ENCODE measurements around the gene OTOS.

OTOS gene

DNA sequence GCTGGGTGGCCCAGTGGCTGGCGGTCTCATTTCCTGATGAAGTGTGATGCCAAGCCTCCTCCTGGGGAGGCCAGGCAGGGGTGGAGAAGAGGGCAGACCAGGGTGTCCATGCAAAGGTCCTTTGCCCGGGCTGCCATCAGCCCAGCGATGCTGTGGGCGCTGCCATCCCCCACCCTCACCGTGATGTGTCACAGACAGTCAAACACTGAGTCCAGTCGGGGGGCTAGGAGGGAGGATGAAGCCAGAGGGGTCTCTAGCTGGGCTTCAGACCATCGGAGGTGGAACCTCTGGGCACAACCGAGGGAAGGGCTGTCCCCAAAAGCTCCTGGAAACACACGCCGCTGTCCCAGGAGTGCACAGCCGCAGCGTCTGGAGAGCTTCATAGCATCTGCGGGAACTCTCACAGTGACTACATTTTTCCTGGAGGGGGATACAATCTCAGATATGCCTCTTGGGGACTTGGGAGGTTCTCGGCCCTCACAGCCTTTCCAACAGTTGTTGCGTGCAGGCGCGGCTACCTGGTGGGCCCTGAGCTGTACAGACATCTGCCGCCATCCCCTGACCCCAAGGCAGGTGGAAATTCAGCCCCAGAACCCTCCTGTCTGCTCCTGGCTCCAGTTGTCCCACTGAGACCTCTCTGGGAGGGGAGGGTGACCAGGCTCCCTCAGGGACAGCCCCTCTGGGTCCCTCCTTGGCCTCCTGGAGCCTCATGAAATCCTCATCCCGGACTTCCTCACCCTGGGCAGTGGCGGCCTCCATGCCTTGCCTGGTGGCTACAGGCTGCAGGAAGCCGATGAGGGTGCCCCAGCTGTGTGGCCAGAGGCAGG, 26.5 kb upstream of the OTOS start:
- no peak for DNase-seq

DNA sequence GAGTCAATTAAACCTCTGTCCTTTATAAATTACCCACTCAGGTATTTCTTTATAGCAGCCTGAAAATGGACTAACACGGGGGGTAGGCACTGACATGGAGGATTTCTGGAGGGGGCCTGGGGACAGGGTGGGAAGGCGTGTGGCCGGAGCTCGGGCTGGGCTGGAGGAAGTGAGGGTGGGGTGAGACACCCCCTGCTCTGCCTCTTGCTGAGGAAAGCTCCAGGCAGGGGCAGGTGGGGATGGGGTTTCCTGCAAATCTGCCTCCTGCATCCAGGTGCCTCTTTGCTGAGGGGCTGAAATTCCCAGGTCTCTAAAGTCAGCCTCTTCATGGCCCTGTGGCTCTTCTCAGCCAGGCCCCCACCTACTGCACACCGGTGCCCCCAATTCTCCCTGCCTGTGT, 25.7 kb upstream of the OTOS start:
- DNase-seq, result no peak

DNA sequence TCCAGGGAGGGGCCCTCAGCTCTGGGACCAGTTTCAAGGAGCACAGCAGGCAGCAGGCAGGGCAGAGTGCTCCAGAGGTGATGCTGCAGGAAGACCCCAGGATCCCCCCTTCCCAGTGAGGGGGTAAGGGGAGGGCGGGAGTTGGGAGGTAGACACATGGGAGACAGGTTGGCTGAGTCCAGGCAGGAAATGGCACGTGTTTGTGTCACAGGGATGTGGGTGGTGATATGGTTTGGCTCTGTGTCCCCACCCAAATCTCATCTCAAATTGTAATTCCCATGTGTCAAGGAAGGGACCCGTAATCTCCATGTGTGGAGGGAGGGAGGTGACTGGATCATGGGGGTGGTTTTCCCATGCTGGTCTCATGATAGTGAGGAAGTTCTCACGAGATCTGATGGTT, 25.2 kb upstream of the OTOS start:
- no peak for DNase-seq

DNA sequence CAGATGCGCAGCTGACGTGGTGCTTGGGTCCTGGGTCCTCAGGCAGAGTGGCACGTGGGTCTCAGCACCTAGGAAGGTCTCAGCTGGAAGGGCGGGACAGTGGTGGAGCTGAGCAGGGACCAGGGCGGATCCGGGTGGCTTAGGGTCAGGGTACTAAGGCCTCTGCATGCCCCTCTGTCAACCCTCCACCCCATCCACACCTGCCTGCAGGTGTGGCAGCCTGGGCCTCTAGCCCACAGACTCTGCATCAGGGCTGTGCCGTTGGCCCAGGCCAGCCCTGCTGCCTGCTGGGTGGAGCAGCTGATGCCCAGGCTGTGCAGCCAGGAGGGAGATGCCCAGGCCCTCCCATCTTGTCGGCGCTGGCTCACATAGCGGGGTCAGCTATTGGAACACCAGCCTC, 24.6 kb upstream of the OTOS start:
- DNase-seq, result no peak

DNA sequence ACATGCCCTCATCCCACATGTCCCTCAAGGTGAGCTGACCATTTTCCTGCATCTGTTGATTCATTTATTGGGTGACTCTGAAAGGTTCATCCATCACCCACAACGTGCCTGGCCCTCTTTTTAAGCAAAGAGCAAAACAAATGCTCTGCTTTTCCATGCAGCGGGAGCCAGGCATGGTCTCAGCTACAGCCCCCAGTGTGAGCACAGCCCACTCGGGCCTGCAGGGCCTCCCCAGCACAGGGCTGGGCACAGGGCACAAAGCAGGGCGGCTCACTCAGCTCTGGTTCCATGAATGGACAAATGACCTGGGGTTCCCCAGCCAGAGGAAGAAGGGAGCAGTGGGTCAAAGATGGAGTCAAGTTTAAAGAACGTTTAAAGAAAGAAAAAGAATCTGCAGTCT, 24.1 kb upstream of the OTOS start:
- no peak for DNase-seq

DNA sequence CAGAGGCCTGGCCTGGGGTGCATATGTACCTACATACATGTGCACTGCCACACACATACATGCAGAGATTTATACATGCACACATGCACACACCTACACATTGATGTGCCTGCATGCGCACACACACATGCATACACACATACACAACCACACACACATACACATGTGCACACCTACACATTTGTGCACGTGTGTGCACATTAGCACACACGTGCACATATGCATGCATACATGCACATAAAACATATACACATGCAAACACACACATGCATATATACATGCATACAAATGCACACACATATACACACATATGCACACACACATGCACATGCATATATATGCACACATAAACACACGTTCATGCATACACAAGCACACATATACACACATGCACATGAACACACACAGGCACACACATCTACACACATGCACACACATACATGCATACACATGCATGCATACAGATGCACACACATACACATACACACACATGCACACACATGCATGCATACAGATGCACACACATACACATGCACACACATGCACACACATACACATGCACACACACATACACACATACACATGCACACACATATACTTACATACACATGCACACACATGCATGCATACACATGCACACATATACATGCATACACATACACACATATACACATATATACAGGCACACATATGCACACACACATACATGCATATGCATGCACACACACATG, 23.6 kb upstream of the OTOS start:
- no peak for DNase-seq

DNA sequence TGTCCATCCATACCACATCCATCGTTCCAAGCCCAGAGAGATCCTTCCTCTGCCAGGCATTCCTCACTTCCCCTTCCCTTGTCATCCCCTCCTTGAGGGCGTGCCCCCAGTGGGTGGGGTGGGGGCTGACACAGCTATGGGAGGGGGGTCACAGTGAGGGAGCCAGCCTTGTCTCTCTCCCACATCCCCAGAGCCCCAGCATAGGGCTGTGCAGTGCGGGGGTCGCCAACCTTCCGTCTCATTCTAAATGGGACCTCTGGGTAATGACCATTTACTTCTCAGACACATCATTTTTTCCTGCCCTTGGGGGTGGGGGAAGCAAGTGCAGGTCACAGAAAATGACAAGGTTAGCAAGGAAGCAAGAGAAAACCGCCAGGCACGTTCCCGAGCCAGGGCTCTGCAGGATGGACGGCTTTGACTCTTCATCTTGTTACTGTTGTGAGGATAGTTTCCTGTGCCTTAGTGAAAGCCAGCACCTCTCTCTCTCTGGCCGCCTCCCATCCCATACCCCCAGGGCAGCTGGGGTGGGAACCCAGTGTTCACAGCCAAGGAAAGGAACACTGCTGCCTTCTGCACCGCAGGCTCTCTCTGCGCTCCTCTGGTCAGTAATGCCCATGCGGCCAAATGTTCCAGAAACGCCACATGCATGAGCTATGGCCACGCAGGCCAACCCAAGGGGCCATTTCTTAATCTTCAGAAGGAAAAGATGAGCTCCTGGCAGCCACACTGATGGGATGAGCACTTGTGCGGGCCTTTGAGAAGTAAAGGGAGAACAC, 22.7 kb upstream of the OTOS start:
- DNase-seq, result no peak

DNA sequence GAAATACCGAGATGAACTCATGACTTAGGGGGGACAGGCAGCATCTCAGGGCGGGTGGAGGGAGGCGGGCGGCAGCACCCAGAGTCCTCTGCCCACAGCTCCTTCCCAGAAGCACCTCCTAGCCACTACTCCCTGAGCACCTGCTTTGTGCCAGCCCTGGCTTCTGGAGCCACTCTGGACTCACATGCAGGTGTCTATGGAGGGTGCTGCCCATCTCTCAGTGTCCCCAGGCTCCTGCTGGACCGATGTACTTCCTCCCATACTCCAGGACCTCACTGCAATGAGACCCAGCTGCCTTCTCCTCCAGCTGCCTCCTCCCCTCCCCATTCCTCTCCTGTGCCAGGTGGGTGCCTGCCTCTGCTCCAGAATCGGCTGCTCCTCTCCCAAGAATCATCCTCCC, 22.1 kb upstream of the OTOS start:
- no peak for DNase-seq

DNA sequence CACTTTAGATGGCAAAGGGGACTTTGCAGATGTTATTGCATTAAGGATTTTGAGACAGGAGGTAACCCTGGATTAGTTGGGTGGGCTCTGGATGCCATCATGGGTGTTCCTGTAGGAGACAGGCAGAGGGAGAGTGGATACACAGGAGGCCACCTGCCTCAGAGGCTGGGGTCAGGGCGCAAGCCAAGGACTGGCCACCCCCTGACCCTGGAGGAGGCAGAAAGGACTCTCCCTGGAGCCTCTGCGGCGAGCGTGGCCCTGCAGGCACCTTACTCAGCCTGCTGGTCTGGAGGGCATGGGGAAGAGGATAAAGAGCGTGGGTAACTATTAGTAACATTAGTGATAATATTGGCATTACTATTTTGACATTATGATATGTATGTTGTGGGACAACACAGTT, 21.6 kb upstream of the OTOS start:
- DNase-seq, result no peak

DNA sequence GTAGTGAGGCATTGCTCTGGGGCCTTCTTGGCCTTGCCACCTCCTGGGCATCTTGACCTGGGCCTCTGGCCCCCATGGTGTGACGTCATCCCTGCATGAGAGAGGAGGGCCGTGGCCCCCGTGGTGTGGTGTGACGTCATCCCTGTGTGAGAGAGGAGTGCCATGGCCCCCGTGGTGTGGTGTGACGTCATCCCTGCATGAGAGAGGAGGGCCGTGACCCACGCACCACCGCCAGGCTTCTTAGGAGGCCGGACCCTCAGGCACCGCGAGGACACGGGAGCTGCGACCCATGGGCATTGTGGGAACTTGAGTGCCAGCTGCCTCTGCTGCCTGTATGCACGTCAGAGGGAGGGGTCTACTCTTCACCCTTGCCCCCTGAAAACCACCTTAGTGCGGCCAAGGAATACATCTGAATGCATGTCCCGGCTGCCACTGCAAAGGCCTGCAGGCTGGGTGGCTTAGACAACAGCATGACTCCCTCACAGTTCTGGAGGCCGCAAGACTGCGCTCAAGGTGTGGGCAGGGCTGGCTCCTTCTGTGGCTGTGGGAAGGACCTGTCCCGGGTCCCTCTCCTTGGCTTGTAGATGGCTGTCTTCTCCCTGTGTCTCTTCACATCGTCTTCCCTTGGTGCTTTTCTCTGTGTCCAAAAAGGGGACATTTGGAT, 20.8 kb upstream of the OTOS start:
- DNase-seq, result no peak

DNA sequence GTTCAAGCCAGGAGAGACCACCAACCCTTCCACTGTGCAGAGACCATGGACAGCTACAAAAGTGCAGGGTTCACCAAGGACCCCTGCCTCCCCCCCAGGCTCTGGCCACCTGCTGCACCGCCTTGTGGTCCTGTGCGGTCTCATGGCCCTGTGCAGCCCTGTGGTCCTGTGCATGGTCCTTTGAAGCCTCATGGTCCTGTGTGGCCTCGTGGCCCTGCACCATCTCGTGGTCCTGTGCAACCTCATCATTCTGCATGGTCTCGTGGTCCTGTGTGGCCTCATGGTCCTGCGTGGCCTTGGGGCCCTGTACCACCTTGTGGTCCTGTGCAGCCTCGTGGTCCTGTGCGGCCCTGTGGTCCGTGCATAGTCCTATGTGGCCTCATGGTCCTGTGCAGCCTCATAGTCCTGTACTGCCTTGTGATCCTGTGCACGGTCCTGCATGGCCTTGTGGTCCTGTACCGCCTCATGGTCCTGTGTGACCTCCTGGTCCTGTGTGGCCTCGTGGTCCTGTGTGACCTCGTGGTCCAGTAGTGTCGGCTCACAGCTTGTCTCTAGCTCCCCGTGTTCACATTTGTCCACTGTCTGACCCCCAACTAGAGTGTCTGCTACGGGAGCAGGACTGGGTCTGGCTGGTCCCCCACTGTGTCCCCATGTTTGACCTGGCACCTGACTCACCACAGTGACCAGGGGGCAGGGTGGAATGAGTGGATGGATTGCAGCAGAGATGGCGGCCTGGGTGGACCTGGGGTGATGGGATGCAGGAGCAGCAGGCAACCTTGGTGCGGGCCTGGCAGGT, 20.0 kb upstream of the OTOS start:
- no peak for DNase-seq

DNA sequence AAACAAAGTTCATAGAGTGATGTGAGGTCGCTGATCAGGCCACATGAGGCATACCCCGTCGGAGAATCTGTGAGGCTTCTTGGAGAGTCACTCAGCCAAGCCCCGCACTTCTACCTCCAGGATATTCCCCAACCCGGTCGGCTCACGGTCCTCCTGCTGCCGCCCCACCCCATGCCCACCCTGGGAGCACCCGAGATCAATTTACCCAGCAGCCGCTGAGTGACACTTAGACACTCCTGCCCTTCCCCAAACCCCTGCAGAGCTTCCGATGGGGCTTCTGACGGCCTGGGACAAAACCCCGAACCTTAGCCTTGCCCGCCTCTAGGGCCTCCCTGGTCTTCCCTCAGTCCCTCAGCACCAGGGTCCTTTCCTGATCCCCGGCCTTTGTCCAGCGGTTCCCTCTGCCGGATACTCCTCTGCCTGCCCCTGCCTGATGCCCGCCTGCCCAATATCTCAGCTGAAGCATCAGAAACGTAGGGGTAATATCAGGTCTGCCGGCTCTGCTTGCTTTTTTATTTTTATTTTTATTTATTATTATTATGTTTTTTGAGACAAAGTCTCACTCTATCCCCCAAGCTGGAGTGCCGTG, 18.9 kb upstream of the OTOS start:
- DNase-seq, result no peak

DNA sequence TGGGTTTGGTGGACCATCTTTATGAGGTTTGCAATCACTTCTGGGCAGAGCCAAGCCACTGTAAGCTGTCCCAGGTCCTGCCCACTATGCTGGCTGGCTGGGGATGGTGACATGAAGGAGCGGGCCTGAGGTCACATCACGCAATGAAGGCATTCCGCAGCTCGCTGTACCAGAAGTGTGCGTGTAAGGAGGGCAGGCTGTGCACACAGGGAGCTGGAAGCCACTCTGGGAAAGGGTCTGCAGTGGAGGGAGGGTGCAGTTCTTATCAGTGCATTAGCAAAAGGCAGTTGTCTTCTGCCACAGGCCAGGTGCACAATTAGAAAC, 16.7 kb upstream of the OTOS start:
- DNase-seq, result no peak

DNA sequence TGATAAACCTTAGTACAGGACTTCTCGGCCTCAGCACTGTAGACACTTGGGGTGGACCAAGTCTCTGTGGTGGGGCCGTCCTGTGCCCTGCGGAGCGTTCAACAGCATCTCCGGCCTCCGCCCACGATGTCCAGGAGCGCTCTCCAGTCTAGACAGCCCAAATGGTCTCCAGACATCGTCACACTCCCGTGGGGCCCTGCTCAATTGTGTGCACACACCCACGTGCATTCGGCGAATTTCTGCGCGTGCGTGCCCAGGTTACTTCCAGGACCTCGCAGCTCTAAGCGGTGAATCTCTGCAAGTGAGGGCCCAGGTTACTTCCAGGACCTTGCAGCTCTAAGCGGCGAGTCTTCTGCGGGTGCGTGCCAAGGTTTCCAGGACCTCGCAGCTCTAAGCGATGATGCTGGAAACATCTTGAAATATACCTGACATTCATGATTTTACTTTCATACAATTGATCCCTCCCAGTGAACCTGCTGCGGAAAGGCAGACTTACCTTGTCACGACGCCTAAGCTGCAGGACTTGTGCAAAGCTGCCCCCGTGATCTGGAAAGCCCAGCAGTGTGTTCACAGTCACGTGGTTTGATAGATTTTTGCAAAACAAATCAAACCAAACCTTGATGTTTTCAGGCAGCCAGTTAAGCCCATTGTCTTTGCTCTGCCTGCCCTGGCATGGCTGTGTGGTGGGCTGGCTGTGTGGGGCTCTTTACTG, 16.1 kb upstream of the OTOS start:
- DNase-seq, result no peak

DNA sequence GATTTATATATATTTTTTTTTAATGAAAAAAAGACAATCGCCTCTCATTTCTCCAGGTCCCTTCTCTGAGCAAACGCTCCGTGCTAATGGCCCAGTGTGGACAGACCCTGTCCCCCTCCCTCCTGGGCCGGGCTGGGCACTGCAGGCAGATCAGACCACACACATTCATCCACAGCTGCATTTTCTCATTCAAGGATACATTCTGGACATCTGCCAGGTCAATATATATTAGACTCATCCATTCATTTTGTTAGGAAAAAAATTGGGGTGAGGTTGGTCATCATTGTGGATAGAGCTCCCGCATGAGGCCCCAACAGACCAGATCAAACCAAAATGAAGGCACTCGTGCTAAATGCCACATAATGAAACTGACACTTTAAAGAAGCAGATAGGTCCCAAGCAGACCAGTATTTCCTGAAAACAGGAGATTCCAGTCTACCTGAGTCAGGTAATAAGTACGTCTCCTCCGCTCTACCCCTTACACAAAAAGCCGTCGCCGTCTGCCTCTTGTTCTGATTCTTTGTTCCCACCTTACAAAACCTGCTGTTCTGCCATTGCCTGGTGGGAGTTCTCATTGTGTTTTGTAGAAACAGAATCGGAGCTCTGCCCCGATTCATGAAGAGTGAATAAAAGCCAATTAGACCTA, 15.4 kb upstream of the OTOS start:
- DNase-seq, result no peak

DNA sequence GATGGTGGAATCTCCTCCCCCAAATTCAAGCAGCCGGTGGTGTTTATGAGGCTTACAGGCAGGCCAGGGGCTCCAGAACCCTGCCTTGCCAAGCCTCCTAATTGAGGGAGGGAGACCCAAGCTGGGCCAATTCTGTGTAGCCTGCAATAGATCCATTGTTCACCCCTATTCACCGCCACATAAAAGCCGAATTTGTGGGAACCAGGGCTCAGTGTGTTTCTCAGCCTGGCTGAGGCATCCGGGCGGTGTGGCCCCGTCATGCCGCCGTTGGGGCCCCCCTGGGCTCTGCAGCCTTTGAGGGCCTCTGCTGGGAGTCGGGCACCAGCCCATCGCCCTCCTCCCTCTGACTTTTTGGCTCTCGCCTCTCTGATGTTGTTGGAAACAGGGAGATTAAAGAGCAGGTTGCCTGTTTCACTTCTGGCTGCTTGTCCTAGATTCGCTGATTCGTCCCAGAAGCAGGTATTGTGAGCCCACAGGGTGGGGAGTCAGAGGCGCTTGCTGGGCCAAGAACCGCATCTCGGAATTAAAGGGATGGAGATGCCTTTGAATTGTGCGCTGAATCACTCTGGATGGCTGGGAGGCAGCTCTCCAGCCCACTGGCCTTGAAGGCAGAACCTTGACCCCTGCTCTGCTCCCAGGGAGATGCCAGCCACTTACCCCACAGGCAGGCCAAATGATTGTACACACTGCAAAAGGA, 14.7 kb upstream of the OTOS start:
- DNase-seq, result no peak

DNA sequence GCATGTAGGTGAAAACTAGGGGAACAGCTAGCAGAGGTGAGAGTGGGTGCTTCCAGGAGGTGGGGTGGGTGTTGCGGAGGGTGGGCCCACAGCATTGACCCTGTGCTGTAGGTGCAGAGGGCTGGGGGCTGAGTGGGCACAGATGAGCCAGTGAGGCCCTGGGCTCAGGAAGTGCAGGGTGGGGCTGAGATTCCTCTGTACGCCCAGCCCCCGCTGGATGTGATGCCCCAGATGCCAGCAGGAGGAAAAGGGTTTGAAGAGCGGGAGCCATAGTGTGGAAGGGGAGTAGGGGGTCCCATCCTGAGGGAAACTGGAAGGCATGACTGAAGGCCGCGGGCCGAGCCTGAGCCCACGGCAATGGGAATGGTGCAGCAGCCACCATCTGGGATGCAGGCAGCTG, 14.1 kb upstream of the OTOS start:
- no peak for DNase-seq

DNA sequence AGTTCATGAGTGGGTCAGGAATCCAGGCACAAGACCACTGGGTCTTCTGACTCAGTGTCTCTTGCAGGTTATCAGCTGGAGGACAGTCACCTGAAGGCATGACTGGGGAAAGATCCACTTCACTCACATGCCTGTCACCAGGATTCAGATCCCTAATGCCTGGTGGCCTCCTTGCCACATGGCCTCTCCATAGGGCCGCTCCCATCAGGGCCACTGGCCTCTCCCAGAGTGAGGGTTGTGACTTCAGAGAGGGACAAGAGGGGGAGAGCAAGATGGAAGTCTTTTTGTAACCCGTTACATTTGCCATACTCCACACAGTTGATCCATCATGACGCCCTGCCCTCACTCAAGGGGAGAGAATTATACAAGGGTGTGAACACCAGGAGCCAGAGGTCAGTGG, 13.0 kb upstream of the OTOS start:
- no peak for DNase-seq

DNA sequence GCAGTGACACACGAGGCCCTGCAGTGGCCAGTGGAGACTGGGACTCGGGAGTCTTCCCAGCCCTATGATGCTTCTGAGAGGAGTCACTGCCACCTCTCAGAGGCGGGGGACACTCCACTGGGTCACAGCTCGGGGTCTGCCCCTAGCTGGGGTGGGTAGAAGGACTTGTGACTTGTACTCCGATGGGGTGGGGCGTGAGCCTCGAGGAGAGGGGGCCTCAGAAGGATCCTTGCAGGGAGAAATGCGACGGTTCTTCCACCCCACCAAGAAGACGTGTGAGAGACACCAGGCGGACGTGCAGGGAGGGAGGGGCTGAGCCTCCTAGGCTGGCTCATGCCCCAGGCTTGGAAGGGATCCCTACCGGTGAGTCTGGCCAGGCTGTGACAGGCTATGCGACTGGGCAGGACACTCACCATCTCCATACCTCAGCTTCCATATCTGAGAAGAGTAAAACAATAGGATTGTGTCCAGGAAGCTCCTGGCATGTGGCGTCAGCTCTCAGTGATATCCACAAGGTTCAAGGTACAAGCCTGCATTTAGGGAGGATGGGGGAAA, 11.1 kb upstream of the OTOS start:
- DNase-seq, result no peak
